ENCODE data around the gene RTN4RL1.

Gene RTN4RL1

GRCh38 chr17:1941272-1942065 is 83.7 kb downstream of the RTN4RL1 start:
- no peak overlapping the region for H3K4me3 ChIP-seq
- no peak overlapping the region for H3K27ac ChIP-seq
- H3K4me1 ChIP-seq, result no peaks in the 10 kb centered on the region
- peaks cover 0 to 8% (median 0%) of the 10 kb centered on the region in 3 donors for H3K36me3 ChIP-seq
- TF ChIP-seq, protein P1, sequence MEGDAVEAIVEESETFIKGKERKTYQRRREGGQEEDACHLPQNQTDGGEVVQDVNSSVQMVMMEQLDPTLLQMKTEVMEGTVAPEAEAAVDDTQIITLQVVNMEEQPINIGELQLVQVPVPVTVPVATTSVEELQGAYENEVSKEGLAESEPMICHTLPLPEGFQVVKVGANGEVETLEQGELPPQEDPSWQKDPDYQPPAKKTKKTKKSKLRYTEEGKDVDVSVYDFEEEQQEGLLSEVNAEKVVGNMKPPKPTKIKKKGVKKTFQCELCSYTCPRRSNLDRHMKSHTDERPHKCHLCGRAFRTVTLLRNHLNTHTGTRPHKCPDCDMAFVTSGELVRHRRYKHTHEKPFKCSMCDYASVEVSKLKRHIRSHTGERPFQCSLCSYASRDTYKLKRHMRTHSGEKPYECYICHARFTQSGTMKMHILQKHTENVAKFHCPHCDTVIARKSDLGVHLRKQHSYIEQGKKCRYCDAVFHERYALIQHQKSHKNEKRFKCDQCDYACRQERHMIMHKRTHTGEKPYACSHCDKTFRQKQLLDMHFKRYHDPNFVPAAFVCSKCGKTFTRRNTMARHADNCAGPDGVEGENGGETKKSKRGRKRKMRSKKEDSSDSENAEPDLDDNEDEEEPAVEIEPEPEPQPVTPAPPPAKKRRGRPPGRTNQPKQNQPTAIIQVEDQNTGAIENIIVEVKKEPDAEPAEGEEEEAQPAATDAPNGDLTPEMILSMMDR (IDR thresholded peaks at IDR 0.05), result no peak
- no peak for DNase-seq
- H3K9me3 ChIP-seq, result no peaks in the 10 kb centered on the region
- intact Hi-C loops (cut with DNase I; ENCODE audit: low total_unique reads), result no loop called here
- peaks cover 0 to 14% of the 10 kb centered on the region in 2 donors for H3K27me3 ChIP-seq

- DNase-seq, result no peak
- TF ChIP-seq, protein P1 (IDR thresholded peaks at IDR 0.05), result no peak
- no peaks in the 10 kb centered on the region for H3K4me1 ChIP-seq
- H3K27me3 ChIP-seq, result peaks cover 0 to 14% of the 10 kb centered on the region in 2 donors
- no peak overlapping the region for H3K27ac ChIP-seq
- intact Hi-C loops (cut with DNase I; ENCODE audit: low total_unique reads), result no loop called here
- H3K36me3 ChIP-seq, result peaks cover 0 to 14% (median 0%) of the 10 kb centered on the region in 3 donors
- no peaks in the 10 kb centered on the region for H3K9me3 ChIP-seq
- H3K4me3 ChIP-seq, result no peak overlapping the region
These were observed 84.3 kb downstream of the RTN4RL1 start for GRCh38 chr17:1940810-1941185.

DNA sequence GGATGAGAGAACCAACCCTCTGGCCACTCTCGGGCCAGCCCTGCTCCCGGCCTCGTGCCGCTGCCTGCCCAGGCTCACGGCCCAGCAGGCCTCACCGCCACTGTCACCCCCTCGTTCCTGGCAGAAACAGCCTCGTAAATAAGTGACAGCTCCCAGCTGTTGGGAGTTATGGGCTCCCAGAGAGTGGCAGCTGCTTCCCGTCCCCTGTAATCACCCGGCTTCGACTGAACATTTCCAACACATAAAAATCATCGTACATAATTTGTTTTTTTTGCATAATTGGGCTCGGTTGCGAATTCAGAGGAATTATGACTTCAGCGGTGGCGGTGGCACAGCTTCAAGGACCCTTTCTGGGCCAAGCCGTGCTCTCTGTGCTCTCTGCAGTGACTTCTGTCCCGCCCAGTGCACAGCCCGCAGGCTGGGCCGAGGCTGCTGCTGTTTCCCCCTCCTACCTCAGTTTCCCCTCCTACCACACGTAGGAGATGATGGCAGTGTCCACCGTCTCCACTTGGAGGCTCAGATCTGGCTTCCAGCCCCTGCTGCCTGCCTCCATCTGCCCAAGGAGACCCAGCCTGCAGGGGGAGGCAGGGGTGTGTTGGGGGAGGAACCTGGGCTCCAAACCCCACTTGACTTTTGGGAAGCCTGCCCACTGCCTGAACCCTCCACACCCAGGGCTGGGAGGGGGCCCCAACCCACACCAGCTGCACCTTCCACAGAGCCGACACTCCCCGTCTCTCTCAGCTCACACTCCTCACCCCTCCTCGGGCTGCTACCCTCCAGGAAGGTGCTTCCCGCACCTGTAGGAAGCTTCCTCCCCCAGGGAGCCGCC is 84.9 kb downstream of the RTN4RL1 start:
- H3K4me1 ChIP-seq, result no peaks in the 10 kb centered on the region
- H3K27ac ChIP-seq, result no peak overlapping the region
- intact Hi-C loops (cut with DNase I; ENCODE audit: low total_unique reads), result no loop called here
- TF ChIP-seq, protein P1 (IDR thresholded peaks at IDR 0.05), result no peak
- H3K27me3 ChIP-seq, result peaks cover 0 to 14% of the 10 kb centered on the region in 2 donors
- H3K9me3 ChIP-seq, result no peaks in the 10 kb centered on the region
- no peak overlapping the region for H3K4me3 ChIP-seq
- DNase-seq, result no peak
- H3K36me3 ChIP-seq, result peaks cover 0 to 15% (median 0%) of the 10 kb centered on the region in 3 donors

- Histone ChIP-seq H3K4me1 (peaks cover 0 to under 1% (median 0%) of the 10 kb centered on the region in 4 donors), H3K27ac (no peak overlapping the region), H3K9me3 (no peaks in the 10 kb centered on the region), H3K36me3 (peaks cover 0 to 15% (median 0%) of the 10 kb centered on the region in 3 donors), H3K27me3 (peaks cover 0 to 31% of the 10 kb centered on the region in 2 donors), H3K4me3 (no peak overlapping the region)
- TF ChIP-seq, protein P1 (IDR thresholded peaks at IDR 0.05), result no peak
- intact Hi-C loops (cut with DNase I; ENCODE audit: low total_unique reads), result no loop called here
- DNase-seq, result no peak
These were observed 87.7 kb downstream of the RTN4RL1 start for GRCh38 chr17:1937461-1937860.

DNA sequence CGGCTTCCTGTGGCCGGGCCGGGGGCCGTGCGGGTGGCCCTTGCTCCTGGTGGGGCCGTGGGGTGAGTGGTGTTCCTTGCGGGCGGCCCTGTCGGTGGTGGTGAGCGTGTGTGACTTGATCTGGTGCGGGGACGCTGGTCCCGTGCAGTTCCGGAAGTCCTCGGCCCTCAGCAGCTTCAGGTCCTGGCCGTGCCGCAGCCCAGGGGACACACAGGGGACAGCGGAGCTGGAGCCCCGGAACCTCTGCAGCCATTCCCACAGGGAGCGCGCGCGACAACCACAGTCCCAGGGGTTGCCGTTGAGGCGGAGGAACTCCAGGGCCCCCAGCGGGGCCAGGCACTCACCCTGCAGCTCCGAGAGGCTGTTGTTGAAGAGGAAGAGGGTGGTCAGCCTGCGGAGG is 88.4 kb downstream of the RTN4RL1 start:
- H3K36me3 ChIP-seq, result peaks cover 0 to 15% (median 0%) of the 10 kb centered on the region in 3 donors
- no peaks in the 10 kb centered on the region for H3K9me3 ChIP-seq
- DNase-seq, result no peak
- intact Hi-C loops (cut with DNase I; ENCODE audit: low total_unique reads), result no loop called here
- H3K27ac ChIP-seq, result no peak overlapping the region
- TF ChIP-seq, protein P1 (IDR thresholded peaks at IDR 0.05), result no peak
- H3K4me3 ChIP-seq, result no peak overlapping the region
- H3K27me3 ChIP-seq, result peaks cover 0 to 38% of the 10 kb centered on the region in 2 donors
- peaks cover 0 to 5% (median 3%) of the 10 kb centered on the region in 4 donors for H3K4me1 ChIP-seq
